Measurements from ENCODE around the gene IZUMO2. TPM values are rescaled to one million over a fixed set of nuclear protein-coding genes. Genes with fewer than 3 reads are reported as not detected.

IZUMO2 gene
- total and polyA plus RNA-seq, 10 of the 15 experiments (the other 5 are each of a cell fraction or from before 2014, with no cell fraction given) = not detected

- intact Hi-C loops (cut with micrococcal nuclease; ENCODE audit: unreplicated experiment) (no loop called here), in situ Hi-C loops (cut with MboI) (no loop called here)
- Histone ChIP-seq H2AFZ (ENCODE audit: control insufficient read depth, low read depth, low read length) (no peak overlapping the region), H3K27ac (ENCODE audit: control insufficient read depth, insufficient read depth) (no peak overlapping the region), H3K27me3 (replicated peaks in 1 of 2; ENCODE audit: control insufficient read depth in 2 of 2, insufficient read depth in 2 of 2, low read length in 1 of 2) (no peaks in the 10 kb centered on the region), H3K4me3 (no peak overlapping the region), H3K4me2 (ENCODE audit: control insufficient read depth, insufficient read depth) (no peak overlapping the region), H3K36me3 (ENCODE audit: control insufficient read depth in 2 of 2, insufficient read depth in 2 of 2, low read length in 1 of 2) (no peaks in the 10 kb centered on the region), H4K20me1 (ENCODE audit: control insufficient read depth, insufficient read depth) (no peaks in the 10 kb centered on the region), H3K79me2 (ENCODE audit: control insufficient read depth, insufficient read depth, low read length) (no peaks in the 10 kb centered on the region), H3K9me3 (replicated peaks; ENCODE audit: control insufficient read depth, insufficient read depth, low read length) (no peaks in the 10 kb centered on the region; the same call in 2 of the 3 replicates), H3K4me1 (ENCODE audit: control insufficient read depth, insufficient read depth, low read length) (no peaks in the 10 kb centered on the region), H3K9ac (ENCODE audit: control insufficient read depth, insufficient read depth, low read length) (no peak overlapping the region)
- RAD21 ChIA-PET (ENCODE audit: unreplicated experiment) = no interaction called here
- TF ChIP-seq SPI1 (IDR thresholded peaks at IDR 0.05; ENCODE audit: borderline replicate concordance, insufficient read depth, low read depth, low read length) (no peak), ZZZ3 (IDR thresholded peaks at IDR 0.05; ENCODE audit: control insufficient read depth, insufficient read length, low read depth) (no peak), ZNF24 (IDR thresholded peaks at IDR 0.05) (no peak), ATF2 (IDR thresholded peaks at IDR 0.05; ENCODE audit: low read length) (no peak), E2F8 (IDR thresholded peaks at IDR 0.05; ENCODE audit: low read depth, partially characterized antibody) (no peak), NKRF (conservative IDR thresholded peaks at IDR 0.05) (no peak), ZNF274 (IDR thresholded peaks at IDR 0.05; ENCODE audit: insufficient read depth, insufficient read length) (no peak), SIN3A (IDR thresholded peaks at IDR 0.05; ENCODE audit: low read depth, low read length) (no peak), EGR1 (IDR thresholded peaks at IDR 0.05; ENCODE audit: borderline replicate concordance in 1 of 2, low read depth in 2 of 2, low read length in 2 of 2) (no peak)
- FAIRE-seq (no peak), DNase-seq (ENCODE audit: low read depth, low spot score) (no peak), ATAC-seq (no peak)
- CTCF ChIA-PET = no interaction called here
- no TSS peak for BruUV-seq (replicated peaks)
- SMC1A ChIA-PET (ENCODE audit: uncharacterized antibody, unreplicated experiment) = no interaction called here
- 49% methylated on average over 13 of the region's 13 CpGs for WGBS (ENCODE audit: insufficient coverage, insufficient replicate concordance, low lambda C conversion rate, missing lambda C conversion rate)
- POLR2A ChIA-PET = no interaction called here
Observed at GRCh38 chr19:50187937-50188336, 24.9 kb upstream of the IZUMO2 start.

All from GM12878 (cell line).